Stomach (tissue), 9 donors: ENCODE results near the gene EVC. TPM values are rescaled to one million over a fixed set of nuclear protein-coding genes. Genes with fewer than 3 reads are reported as not detected.

Experiments
- DNase-seq, 2 donors: peaks; one replicate each; pipeline versions ENCODE4 v3.0.0 to v3.0.0-alpha.2; 2013 to 2019
- H3K27ac ChIP-seq, 5 donors: fragments of 200-600 bp in 4 of 5; sonication (generic) in 4 of 5; one replicate each; pipeline ENCODE4 v1.5.1; 2013 to 2019; ENCODE audit warnings: mild to moderate bottlenecking in 1 of 5, moderate library complexity in 1 of 5
- H3K27me3 ChIP-seq, 3 donors: fragments of 200-600 bp; sonication (generic); one replicate each; pipeline ENCODE4 v1.5.1; 2017 to 2019; ENCODE audit warnings: mixed run types in 1 of 3
- H3K36me3 ChIP-seq, 4 donors: fragments of 200-600 bp; sonication (generic); 1 replicate in 3 of 4; 2 replicates in 1 of 4; pipeline ENCODE4 v1.5.1; 2016 to 2019
- H3K4me1 ChIP-seq, 4 donors: fragments of 200-600 bp; sonication (generic); one replicate each; pipeline ENCODE4 v1.5.1; 2016 to 2019
- H3K4me3 ChIP-seq, 4 donors: fragments of 200-600 bp; sonication (generic) in 3 of 4; one replicate each; pipeline ENCODE4 v1.5.1; 2016 to 2019; ENCODE audit warnings: mild to moderate bottlenecking in 1 of 4
- H3K9me3 ChIP-seq, 4 donors: fragments of 200-600 bp; sonication (generic); one replicate each; pipeline ENCODE4 v1.5.1; 2016 to 2019
- CTCF ChIP-seq, 7 experiments: fragments of 450-650 bp in 4 of 7; fragments of 200-600 bp in 3 of 7; sonication (generic) in 3 of 7; IDR thresholded peaks; one replicate each; pipeline ENCODE4 v1.5.1; 2016 to 2019; ENCODE audit warnings: antibody characterized with exemption in 7 of 7, control low read depth in 2 of 7, mild to moderate bottlenecking in 1 of 7
- EP300 ChIP-seq: sonication (generic); formaldehyde crosslinking; IDR thresholded peaks from one replicate; pipeline ENCODE4 v1.6.1; 2017; ENCODE audit warnings: antibody characterized with exemption
- POLR2A ChIP-seq, 4 donors: fragments of 450-650 bp; IDR thresholded peaks; one replicate each; pipeline ENCODE4 v1.6.1; 2016; ENCODE audit warnings: antibody characterized with exemption in 4 of 4, control low read depth in 2 of 4, mild to moderate bottlenecking in 1 of 4, moderate library complexity in 1 of 4
- POLR2AphosphoS5 ChIP-seq, 3 donors: sonication (generic); formaldehyde crosslinking; IDR thresholded peaks; one replicate each; pipeline ENCODE4 v1.6.1; 2016; ENCODE audit warnings: antibody characterized with exemption in 3 of 3
- WGBS, 5 donors: extraction: QIAGEN DNeasy Blood & Tissue Kit in 3 of 5; methylation state at CpG; one replicate each; pipeline versions ENCODE4 v1.1.5 to v1.1.7; 2013 to 2018; 5-methylcytosine and 5-hydroxymethylcytosine counted together
- intact Hi-C: fragments of 100-400 bp; cut with DNase I; formaldehyde crosslinking; loops from one replicate; pipeline ENCODE4 v1.15.1; 2023; ENCODE audit warnings: low total_unique reads
- polyA plus RNA-seq, 3 donors: library from polyadenylated mRNA; stranded (reverse); fragments of 200-250 nt; gene quantifications; one replicate each; pipeline ENCODE4 v1.2.3, GENCODE V29; 2013
- total RNA-seq, 5 donors: library from RNA; depleted of rRNA; stranded (reverse); fragments of >200 nt; gene quantifications; one replicate each; pipeline versions ENCODE4 v1.1.0 to v1.2.3, GENCODE V29; 2014 to 2016
- donor health status: healthy with polysubstance abuse.
- donor health status: Bipolar disorder and iron deficiency.
- donor health status: healthy.

Gene EVC
- total and polyA plus RNA-seq, 8 donors = 1.5 to 346 (median 12.5) TPM

DNA sequence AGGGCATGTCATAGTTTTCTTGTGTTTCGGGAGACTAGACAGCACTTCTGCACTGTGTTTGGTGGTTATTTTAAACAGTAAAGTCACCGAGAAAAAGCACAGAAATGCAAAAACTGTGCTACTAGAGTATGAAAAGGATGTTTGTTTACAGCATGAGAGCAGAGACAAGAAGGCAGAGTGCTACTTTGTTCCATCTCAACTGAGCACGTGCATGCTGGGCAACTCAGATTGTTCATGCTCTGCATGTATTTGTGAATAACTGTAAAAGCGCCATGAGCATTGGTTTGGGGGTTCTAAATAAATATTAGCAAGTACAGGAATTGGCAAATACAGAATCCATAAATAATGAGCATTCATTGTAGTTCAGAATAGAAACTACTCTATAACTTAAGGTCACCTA, 7.4 kb downstream of the EVC start:
- H3K9me3 ChIP-seq = peaks cover 0 to 8% (median 5%) of the 10 kb centered on the region in 4 donors
- no peak overlapping the region for H3K27ac ChIP-seq
- H3K36me3 ChIP-seq = peaks cover 9 to 34% (median 20%) of the 10 kb centered on the region in 4 donors
- intact Hi-C loops = no loop called here
- no peak for DNase-seq
- peaks cover 0 to 7% (median 4%) of the 10 kb centered on the region in 4 donors for H3K4me1 ChIP-seq
- H3K4me3 ChIP-seq = no peak overlapping the region
- H3K27me3 ChIP-seq = no peaks in the 10 kb centered on the region
- no peak for TF ChIP-seq EP300
- no peak for TF ChIP-seq POLR2A (IDR thresholded peaks at IDR 0.05)
- no peak for TF ChIP-seq CTCF (IDR thresholded peaks at IDR 0.05)
- no peak for TF ChIP-seq POLR2AphosphoS5 (IDR thresholded peaks at IDR 0.05)
- 63 to 84% (median 76%) methylated on average over 4 of the region's 4 CpGs for WGBS, 5 donors

DNA sequence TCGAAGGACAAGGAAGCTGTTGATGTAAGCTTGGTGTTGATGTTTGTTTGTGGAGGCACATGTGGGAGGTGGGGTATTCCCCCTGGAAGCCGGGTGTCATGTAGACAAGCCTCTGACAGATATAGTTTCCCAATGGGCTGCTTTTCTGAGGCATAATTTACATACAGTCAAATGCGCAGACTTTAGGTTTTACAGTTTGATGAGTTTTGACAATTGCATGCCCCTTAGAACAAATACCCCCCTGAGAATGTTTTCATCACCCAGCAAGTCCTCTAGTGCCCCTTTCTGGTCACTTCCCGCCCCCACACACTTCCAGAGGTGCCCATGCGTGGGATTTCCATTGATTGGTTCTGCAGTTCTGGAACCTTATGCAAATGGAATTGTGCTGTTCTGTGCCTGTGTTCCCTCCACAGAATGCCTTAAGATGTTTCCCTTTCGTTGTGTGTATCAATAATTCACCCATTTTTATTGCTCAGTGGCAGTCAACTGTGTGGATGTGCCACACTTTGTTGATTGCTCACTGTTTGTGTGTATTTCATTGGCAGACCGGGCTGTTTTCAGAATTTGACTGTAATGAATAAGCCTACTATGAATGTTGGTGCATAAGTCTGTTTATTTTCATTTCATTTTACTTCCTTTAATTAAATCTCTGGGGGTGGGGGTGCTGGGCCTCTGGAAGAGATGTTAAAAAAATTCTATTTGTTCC, 8.5 kb downstream of the EVC start:
- Histone ChIP-seq H3K27me3 (no peaks in the 10 kb centered on the region), H3K27ac (no peak overlapping the region), H3K9me3 (peaks cover 0 to 8% (median 5%) of the 10 kb centered on the region in 4 donors), H3K4me3 (no peak overlapping the region), H3K4me1 (peaks cover 0 to 7% (median 4%) of the 10 kb centered on the region in 4 donors), H3K36me3 (peaks cover 9 to 40% (median 24%) of the 10 kb centered on the region in 4 donors)
- WGBS, 5 donors = 77 to 88% (median 84%) methylated on average over 7 of the region's 7 CpGs
- TF ChIP-seq CTCF (IDR thresholded peaks at IDR 0.05) = no peak
- no peak for TF ChIP-seq POLR2AphosphoS5 (IDR thresholded peaks at IDR 0.05)
- no peak for TF ChIP-seq POLR2A (IDR thresholded peaks at IDR 0.05)
- no peak for TF ChIP-seq EP300
- intact Hi-C loops = no loop called here
- no peak for DNase-seq

GRCh38 chr4:5720157-5720850, 9.3 kb downstream of the EVC start:
- Histone ChIP-seq H3K36me3 (peaks cover 9 to 48% (median 27%) of the 10 kb centered on the region in 4 donors), H3K4me3 (no peak overlapping the region), H3K9me3 (peaks cover 0 to 2% (median under 1%) of the 10 kb centered on the region in 4 donors), H3K27me3 (no peaks in the 10 kb centered on the region), H3K27ac (no peak overlapping the region), H3K4me1 (peaks cover 0 to 7% (median 4%) of the 10 kb centered on the region in 4 donors)
- intact Hi-C loops = no loop called here
- WGBS, 5 donors = 82 to 92% (median 89%) methylated on average over 16 of the region's 16 CpGs
- DNase-seq = no peak
- no peak for TF ChIP-seq POLR2AphosphoS5 (IDR thresholded peaks at IDR 0.05)
- TF ChIP-seq EP300 = no peak
- no peak for TF ChIP-seq POLR2A (IDR thresholded peaks at IDR 0.05)
- no peak for TF ChIP-seq CTCF (IDR thresholded peaks at IDR 0.05)

GRCh38 chr4:5720980-5721379, 10.0 kb downstream of the EVC start:
- H3K27me3 ChIP-seq = no peaks in the 10 kb centered on the region
- no peak overlapping the region for H3K4me3 ChIP-seq
- intact Hi-C loops = no loop called here
- peaks cover 0 to 7% (median 4%) of the 10 kb centered on the region in 4 donors for H3K4me1 ChIP-seq
- 67 to 93% (median 84%) methylated on average over 3 of the region's 3 CpGs for WGBS, 5 donors
- no peak for DNase-seq
- no peak for TF ChIP-seq POLR2A (IDR thresholded peaks at IDR 0.05)
- TF ChIP-seq EP300 = no peak
- no peak for TF ChIP-seq POLR2AphosphoS5 (IDR thresholded peaks at IDR 0.05)
- no peak for TF ChIP-seq CTCF (IDR thresholded peaks at IDR 0.05)
- no peaks in the 10 kb centered on the region for H3K9me3 ChIP-seq
- no peak overlapping the region for H3K27ac ChIP-seq
- peaks cover 9 to 55% (median 29%) of the 10 kb centered on the region in 4 donors for H3K36me3 ChIP-seq
